GM12801 (cell line): ENCODE measurements around the gene PIK3C2B.

Experiments used
- CTCF ChIP-seq: IDR thresholded peaks from one replicate; pipeline ENCODE4 v1.5.1; 2011; ENCODE audit warnings: control low read depth; ENCODE audit not compliant: insufficient read length; ENCODE audit errors: extremely low read depth

PIK3C2B gene

DNA sequence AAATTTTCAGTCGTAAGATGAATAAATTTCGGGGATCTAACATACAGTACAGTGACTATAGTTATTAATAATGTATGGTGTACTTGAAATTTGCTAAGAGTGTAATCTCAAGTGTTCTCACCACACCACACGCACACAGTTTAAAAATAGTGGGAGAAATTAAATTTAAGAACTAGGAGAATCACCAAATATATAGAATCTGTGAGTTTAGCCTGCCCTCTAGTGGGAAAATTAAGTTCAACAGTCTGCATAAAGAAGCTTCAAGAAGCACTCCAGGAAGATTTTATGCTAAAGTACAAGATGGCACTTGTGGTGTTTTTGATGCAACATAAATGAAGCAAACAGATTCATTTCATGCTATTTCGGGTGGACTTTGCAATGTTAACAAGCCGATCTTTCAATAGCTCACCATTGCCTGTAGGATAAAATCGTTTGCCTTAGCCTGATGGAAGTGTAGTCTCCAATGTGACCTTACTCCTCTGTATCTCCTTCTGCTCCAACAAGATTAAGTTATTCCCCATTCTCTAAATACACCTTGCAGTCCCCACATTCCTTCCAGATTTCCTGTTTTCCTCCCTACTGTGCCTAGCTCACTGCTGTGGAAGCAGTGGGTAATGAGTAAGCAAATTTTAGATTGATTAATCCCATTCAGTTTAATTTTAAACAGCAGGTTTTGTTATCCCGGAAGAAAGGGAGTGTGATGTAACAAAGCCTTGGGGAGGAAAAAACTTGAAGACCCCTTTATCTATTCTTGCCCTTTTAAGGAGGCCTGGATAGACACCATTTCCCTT, 8.7 kb upstream of the PIK3C2B start:
- TF ChIP-seq CTCF: no peak

DNA sequence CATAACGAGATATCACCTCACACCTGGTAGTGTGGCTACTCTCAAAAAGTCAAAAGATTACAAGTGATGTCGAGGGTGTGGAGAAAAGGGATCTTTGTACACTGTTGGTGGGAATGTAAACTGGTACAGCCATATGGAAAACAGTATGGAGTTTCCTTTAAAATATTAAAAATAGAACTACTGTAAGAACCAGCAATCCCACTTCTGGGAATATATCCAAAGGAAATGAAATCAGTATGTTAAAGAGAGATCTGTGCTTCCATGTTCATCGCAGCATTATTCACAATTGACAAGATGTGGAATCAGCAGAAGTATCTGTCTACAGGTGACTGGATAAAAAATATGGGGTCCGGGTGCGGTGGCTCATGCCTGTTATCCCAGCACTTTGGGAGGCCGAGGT, 7.6 kb upstream of the PIK3C2B start:
- no peak for TF ChIP-seq CTCF

DNA sequence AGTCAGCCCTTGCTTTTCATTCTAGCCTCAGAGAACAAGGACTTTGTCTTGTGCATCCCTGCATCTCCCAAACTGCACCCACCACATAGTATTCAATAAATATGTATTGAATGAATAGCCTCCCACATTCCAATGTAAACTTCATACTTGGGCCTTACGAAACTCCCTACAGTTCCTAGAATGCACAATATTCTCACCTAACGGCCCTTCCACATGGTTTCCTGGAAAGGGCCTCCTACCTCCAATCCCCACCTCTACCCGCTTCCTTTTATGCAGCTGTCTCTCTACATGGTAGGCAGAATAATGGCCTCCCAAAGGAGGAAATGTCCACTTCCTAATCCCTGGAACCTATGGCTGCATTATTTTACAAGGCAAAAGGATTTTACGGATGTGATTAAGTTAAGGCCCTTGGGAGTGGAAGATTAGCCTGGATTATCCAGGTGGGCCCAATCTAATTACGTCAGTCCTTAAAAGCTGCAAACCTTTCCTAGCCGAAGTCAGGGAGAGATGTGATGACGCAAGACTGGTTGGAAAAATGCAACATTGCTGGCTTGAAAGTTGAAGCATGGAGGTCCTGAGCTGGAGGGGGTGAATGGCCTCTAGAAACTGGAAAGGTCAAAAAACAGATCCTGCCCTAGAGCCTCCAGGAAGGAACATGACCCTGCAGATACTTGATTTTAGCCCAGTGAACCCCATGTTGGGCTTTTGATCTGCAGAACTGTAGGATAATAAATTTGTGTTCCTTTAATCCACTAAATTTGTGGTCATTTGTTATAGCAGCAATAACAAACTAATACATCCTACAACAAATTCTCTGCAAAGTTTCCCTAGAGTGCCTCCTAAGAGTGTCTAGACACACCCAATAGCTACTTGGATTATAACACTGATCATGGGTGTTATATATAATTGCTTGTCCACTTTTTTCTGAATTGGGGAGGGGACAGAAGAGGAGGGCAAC, 5.2 kb upstream of the PIK3C2B start:
- no peak for TF ChIP-seq CTCF

- TF ChIP-seq CTCF: no peak
Observed at GRCh38 chr1:204498981-204499380, 4.4 kb upstream of the PIK3C2B start.

DNA sequence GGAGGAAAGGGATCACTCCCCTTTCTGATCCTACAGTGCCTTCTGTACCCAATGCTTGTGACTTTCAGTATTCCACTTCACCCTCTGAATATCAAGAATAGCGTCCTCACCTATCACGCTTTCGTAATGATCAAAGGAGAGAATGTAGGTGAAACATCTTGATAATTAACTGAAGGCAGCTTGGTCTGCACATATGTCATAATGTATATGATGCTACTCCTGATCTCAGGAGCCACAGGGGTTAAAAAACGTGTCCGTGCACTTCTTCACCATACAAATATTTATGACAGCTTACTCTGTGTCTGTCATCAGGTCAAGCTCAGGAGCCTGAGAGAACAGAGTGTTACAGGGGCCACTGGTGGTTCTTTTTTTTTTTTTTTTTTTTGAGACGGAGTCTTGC, 1.2 kb upstream of the PIK3C2B start:
- no peak for TF ChIP-seq CTCF

DNA sequence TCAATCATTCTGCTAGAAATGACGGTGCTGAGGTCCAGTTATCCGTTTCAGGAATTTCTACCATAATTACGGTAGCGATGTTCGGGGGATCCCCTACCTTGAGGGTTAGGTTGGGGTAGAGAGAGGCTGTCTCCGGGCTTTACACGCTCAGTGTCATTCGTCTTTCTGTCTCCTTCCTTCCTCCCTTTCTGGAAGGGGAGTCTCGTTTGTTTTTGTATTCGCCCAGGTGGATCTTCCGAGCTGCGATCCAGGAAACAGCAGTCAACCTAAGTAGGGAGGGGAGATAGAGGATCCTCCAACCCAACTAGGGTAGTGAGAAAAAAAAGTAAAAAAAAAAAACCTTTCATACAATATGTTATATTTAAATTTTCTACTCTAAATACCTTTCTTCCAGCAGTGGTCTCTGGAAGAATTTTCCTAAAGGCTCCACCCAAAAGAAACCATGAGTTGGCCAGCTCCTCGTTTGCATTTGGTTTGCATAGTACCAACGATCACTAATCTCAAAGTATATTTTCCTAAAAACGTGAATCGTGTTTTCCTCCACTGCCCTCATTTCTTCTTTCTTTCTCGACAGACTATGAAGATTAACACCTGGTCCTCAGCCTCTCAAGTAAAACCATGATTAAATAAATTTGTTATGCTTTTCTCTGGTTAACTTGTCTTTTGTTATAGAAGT, 611 bp upstream of the PIK3C2B start:
- no peak for TF ChIP-seq CTCF

DNA sequence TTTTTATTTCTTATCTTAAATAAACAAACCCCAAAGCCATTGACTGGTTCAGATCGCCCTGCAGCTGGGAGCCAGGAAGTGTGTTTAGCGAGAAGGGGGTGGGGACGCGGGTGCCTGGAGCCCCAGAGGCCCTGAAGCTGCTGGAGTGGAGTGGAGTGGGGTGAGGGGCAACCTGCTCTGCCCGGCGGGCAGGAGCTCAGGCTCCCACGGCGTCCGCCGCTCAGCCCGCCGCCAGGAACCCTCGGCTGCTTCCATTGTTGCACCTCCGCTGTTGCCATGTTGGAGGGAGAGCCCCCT, 673 bp downstream of the PIK3C2B start:
- no peak for TF ChIP-seq CTCF
